GM12801 (cell line): ENCODE results near the gene MED23.

Experiments used
- TF ChIP-seq, protein P1 (sequence below): IDR thresholded peaks from one replicate; pipeline ENCODE4 v1.5.1; 2011; ENCODE audit warnings: control low read depth; ENCODE audit not compliant: insufficient read length; ENCODE audit errors: extremely low read depth

Gene MED23, protein sequence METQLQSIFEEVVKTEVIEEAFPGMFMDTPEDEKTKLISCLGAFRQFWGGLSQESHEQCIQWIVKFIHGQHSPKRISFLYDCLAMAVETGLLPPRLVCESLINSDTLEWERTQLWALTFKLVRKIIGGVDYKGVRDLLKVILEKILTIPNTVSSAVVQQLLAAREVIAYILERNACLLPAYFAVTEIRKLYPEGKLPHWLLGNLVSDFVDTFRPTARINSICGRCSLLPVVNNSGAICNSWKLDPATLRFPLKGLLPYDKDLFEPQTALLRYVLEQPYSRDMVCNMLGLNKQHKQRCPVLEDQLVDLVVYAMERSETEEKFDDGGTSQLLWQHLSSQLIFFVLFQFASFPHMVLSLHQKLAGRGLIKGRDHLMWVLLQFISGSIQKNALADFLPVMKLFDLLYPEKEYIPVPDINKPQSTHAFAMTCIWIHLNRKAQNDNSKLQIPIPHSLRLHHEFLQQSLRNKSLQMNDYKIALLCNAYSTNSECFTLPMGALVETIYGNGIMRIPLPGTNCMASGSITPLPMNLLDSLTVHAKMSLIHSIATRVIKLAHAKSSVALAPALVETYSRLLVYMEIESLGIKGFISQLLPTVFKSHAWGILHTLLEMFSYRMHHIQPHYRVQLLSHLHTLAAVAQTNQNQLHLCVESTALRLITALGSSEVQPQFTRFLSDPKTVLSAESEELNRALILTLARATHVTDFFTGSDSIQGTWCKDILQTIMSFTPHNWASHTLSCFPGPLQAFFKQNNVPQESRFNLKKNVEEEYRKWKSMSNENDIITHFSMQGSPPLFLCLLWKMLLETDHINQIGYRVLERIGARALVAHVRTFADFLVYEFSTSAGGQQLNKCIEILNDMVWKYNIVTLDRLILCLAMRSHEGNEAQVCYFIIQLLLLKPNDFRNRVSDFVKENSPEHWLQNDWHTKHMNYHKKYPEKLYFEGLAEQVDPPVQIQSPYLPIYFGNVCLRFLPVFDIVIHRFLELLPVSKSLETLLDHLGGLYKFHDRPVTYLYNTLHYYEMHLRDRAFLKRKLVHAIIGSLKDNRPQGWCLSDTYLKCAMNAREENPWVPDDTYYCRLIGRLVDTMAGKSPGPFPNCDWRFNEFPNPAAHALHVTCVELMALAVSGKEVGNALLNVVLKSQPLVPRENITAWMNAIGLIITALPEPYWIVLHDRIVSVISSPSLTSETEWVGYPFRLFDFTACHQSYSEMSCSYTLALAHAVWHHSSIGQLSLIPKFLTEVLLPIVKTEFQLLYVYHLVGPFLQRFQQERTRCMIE (N-terminal part only)

GRCh38 chr6:131627724-131628682 lies at the start of gene MED23:
MED23 (minus strand) TSS chr6:131628242; CDS start chr6:131628049, 193 bp downstream.
- TF ChIP-seq, protein P1, sequence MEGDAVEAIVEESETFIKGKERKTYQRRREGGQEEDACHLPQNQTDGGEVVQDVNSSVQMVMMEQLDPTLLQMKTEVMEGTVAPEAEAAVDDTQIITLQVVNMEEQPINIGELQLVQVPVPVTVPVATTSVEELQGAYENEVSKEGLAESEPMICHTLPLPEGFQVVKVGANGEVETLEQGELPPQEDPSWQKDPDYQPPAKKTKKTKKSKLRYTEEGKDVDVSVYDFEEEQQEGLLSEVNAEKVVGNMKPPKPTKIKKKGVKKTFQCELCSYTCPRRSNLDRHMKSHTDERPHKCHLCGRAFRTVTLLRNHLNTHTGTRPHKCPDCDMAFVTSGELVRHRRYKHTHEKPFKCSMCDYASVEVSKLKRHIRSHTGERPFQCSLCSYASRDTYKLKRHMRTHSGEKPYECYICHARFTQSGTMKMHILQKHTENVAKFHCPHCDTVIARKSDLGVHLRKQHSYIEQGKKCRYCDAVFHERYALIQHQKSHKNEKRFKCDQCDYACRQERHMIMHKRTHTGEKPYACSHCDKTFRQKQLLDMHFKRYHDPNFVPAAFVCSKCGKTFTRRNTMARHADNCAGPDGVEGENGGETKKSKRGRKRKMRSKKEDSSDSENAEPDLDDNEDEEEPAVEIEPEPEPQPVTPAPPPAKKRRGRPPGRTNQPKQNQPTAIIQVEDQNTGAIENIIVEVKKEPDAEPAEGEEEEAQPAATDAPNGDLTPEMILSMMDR, result no peak

DNA sequence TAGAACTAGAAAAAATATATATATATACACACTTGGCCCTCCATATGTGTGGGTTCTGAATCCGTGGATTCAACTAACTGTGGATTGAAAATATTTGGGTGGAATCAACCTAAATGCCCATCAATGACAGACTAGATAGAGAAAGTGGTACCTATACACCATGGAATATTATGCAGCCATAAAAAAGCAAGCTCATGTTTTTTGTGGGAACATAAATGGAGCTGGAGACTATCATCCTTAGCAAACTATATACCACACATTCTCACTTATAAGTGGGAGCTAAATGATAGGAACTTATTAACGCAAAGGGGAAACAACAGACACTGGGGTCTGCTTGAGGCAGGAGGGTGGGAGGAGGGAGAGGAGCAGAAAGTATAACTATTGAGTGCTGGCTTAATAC lies 45.1 kb upstream of the MED23 start:
- TF ChIP-seq, protein P1, result no peak

- TF ChIP-seq, protein P1, result no peak
Observed at GRCh38 chr6:131669891-131670290, 41.8 kb upstream of the MED23 start.

GRCh38 chr6:131663578-131664165 lies 35.6 kb upstream of the MED23 start:
- TF ChIP-seq, protein P1, result no peak

DNA sequence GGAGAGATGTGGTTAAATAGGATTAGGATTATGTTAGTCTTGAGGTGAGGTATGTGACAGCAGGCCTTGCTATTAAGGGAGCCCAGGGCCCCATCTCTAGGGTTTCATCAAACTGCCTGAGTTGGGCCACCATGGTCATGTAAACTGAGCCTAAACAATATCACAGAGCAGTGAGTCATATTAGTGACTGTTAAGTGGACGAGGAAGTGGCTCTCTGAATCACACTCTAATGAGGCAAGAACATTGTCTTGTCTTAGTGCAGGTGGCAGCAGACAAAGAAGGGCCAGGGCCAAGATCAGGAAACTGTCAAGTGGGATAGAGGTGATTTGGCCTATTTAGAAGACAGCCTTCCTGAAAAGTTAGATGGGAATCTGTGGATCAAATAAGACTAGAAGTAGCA lies 32.2 kb upstream of the MED23 start:
- TF ChIP-seq, protein P1, result no peak

DNA sequence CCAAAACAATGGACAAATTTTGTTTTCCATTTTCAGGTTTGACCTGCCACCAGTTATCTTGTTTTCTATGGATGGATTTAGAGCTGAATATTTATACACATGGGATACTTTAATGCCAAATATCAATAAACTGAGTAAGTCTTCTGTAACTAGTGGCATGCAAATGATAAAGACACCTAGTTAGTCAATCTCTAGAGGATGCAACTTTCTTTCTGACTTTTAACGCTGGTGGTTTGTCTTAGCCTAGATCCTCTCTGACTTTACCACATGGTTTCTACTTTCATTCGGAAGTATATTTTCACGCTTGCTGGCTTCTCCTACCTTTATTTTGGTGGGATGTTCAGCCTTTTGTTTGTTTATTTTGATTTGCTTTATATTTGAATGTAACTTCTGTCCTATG lies 30.2 kb upstream of the MED23 start:
- TF ChIP-seq, protein P1, result no peak
